ENCODE measurements around the gene GRK7. TPM values are rescaled to one million over a fixed set of nuclear protein-coding genes. Genes with fewer than 3 reads are reported as not detected.
A peak's percentile ranks its signal among the peaks of the same experiment; 100 is the strongest.
"Not testable (repeated sequence)": the region's sequence is repeated elsewhere in the genome, so short reads cannot be mapped to it uniquely, and the experiment has no call there.

The GRK7 gene
- polyA plus RNA-seq, 3 donors, result 0.10 to 0.13 (median 0.13) TPM

DNA sequence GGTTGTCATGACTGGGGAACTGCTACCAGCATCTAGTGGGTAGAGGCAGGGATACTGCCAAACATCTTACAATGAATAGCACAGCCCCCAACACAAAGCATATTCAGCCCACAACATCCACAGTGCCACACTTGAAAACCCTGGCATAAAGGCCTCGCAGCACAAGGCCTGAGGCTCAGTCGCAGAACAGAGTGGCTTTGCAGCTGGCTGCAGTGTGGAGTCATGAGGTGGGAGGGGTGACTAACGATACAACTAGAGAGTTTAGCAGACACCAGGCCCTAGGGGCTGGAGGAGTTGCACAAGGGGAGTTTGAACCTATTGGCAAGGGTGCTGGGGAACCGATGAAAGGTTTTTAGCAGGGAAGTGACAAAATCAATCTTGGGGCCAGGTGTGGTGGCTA, 32.1 kb downstream of the GRK7 start:
- no peak for DNase-seq

GRCh38 chr3:141795741-141796080, 32.5 kb downstream of the GRK7 start:
- DNase-seq, result no peak

GRCh38 chr3:141796081-141796888, 33.1 kb downstream of the GRK7 start:
- DNase-seq, result no peak

DNA sequence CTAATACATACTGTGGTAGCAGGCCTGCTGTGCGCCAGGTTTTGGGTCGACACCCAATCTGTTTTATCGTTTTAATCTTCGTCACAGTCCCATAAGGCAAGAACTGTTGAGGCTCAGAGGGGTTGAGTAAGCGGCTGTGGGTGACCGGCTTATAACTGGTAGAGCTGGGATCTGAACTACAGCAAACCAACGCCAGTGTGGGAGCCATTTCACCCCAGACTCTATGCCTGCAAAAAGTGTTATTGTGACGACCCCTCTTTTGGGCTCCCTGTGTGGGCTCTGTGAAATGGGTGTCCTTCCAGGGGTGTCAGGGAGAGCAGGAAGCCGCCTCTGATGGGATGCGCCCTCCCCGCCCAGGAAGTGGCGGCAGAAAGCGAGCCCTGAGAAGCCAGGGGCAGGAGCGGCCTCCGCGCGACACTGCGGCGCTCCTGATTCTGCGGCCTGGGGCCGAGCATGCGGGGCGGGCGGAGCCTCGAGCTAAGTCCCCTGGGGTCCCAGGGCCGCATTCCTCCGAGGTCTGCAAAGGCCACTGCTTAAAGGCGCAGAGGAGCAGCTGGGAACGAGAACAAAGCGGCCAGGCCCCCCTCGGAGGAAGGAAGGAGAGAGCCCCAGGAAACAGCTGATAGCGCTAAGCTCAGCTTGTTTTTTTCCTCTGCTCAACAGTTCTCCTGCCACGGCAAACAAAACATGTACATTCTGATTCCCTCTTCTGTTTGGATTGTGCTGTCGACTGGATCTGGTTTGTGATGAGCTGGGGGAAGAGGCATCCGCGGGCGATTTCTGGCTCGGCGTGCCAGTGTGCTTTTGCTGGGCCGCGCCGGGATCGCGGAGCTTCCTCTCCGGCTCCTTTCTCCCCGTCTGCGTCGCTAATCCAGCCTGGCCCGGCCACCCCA, 33.9 kb downstream of the GRK7 start:
- DNase-seq, result peak; percentile 72

DNA sequence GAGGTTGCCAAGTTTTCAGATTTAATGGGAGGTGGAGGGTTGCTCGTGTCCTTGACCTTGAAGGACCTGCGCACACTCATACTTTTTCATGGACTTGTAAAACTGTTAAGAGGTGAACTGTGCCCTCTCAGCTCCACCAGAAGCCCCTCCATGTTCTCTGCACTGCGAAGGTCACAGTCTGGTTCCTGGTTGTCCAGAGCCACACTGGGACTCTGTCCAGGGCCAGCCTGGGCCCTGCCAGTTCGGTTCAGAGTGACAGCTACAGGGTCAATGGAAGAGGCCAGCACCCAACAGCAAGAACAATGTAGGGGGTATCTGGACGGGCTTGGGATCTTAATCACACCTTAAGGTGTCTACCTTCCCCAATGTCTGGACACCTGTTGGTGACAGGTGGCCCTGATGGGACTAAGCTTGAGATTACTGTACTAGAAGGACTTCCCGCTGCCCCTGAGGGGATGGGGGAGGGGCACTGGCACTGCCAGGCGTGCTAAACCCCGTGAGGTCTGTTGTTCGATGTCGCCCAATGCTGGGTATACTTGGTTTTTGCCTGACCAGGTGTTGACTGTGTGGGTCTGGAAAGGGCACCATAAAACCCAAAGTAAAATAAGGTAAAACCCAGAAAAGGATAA, 34.7 kb downstream of the GRK7 start:
- no peak for DNase-seq

GRCh38 chr3:141798448-141798845, 35.2 kb downstream of the GRK7 start:
- DNase-seq, result peak; percentile 48

DNA sequence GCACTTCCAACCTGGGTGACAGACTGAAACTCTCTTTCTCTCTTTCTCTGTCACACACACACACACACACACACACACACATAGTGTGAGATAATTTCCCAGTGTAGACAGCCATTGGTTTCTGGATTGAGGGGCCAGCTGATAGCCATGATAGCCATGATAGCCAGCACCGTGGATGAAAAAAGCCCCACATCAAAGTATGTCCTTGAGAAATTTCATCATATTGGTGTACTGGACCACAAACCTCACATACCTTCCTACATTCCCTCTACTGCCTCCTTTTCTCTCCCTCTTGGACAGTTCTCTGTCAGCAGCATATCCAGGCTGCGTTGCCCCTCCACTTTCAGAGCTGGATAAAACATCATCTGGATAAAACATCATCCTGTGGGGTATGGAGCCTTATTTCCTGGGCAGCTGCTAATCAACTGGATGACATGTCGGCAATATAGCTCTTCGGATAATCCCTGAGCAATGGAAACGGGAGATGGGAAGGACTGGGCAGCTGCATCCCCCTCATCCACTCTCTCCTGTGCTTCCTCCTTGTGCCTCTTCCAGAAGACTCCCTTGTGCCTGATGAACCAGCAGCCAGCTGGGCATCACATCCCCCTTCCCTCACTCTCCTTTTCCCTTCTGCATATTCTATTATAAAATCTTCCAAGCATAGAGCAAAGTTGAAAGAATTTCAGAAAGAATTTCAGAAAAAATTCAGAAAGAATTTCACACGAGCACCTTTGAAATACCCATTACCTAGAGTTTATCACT, 39.3 kb downstream of the GRK7 start:
- DNase-seq, result no peak

DNA sequence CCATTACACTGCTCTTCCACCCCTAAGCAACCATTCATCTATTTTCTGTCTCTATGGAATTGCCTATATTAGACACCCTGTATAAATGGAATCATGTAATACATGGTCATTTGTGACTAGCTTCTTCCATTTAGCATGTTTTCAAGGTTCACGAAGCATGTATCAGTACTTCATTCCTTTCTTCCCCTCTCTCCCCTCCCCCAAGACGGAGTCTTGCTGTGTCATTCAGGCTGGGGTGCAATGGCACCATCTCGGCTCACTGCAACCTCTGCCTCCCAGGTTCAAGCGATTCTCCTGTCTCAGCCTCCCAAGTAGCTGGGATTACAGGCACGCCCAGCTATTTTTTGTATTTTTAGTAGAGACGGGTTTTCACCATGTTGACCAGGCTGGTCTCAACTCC, 40.3 kb downstream of the GRK7 start:
- not testable (repeated sequence) for DNase-seq

DNA sequence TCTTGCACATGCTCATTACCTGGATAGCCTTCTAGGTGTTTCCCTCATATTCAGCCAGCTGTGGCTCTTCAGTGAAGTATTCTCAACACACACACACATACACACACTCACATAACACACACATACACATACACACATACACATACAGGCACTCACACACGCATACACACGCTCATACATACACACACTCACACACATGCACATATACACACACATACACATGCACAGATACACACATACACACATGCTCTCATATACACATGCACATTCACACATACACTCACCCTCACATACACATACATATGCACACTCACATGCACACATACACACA, 41.2 kb downstream of the GRK7 start:
- no peak for DNase-seq

GRCh38 chr3:141804778-141805639, 41.8 kb downstream of the GRK7 start:
- DNase-seq, result no peak

- DNase-seq, result no peak
Measured at GRCh38 chr3:141807277-141808033, 44.2 kb downstream of the GRK7 start.

GRCh38 chr3:141808586-141808985, 45.4 kb downstream of the GRK7 start:
- no peak for DNase-seq

DNA sequence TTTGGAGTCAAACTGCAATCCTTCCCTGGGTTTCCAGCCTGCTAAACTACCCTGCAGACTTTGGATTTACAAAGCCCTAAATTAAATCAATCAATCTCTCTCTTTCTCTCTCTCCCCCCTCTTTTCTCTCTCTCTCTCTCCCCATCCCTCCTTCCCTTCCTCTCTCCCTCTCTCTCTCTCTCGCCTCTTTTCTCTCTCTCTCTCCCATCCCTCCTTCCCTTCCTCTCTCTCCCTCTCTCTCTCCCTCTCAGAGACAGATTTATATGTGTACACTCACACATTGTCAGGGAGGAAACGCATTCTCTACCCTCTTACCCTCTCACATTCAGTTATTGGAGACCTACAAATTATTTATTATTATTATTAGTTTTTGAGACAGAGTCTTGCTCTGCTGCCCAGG, 47.0 kb downstream of the GRK7 start:
- DNase-seq, result no peak

DNA sequence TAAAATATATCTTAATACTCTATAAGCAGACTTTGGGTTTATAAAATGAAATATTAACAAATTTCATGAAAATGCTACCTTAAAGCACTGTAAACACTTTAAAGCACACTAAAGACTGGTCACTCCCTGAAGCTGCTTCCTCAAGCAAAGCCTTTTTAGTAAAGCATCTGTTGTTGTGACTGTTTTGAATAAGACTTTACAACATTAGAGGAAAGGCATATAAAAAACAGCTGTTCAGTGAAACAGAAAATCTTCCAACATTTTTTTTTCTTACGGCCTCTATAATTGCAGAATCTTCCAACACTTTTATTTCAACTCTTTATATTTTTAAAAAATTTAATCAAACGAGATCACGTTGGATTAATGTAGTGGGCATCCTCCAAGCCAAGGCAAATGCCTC, 48.1 kb downstream of the GRK7 start:
- no peak for DNase-seq

DNA sequence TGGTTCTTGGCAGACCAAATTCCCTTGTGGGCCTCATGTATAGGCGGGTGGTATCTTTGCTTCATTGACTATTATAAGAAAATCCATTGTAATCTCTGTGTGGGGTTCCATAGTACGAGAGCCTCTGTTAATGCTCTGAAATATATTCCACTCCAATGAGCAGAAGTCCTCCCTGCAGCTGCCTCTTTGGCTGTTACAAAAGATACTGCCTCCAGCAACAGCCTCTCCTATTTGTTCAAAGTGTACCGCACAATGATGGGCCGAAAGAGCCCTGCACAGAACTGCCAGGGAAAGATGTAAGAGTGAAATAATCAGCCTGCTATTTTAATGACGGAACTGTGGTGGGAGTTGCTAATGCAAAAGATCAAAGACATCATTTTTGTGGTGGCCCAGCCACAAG, 48.9 kb downstream of the GRK7 start:
- DNase-seq, result no peak

DNA sequence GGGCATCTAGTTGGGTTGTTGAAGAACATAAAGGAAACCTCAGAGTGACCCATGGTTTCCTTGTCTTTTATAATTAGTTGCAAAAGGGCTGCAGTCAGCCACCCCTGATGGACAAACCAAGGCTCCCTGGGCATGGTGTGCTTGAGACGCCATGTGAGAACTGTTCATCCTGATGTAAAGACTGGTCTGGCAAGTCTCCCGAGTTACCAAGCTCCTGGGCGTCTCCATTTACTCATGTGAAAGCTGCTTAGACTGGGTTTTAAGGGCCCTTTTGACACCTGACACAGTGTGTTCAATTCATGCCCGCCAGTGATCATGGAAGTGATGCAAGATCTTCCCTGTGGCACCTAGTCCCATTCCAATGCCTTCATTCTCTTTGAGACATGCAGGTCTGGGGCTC, 49.4 kb downstream of the GRK7 start:
- no peak for DNase-seq

Measured in renal pelvis (tissue), 4 donors.